H7 (cell line): ENCODE measurements around the gene KDM4C. TPM values are rescaled to one million over a fixed set of nuclear protein-coding genes. Genes with fewer than 3 reads are reported as not detected.

ENCODE experiments used
- DNase-seq: peaks from one replicate; pipeline ENCODE4 v3.0.0; 2012
- H3K27me3 ChIP-seq: 2 replicates; pipeline ENCODE4 v1.6.0; 2011; ENCODE audit warnings: mild to moderate bottlenecking, low read length; ENCODE audit not compliant: control insufficient read depth, insufficient read depth
- H3K36me3 ChIP-seq: replicated peaks from 2 replicates; pipeline ENCODE4 v1.5.1; 2011; ENCODE audit warnings: low read length; ENCODE audit not compliant: control insufficient read depth, insufficient read depth
- H3K4me3 ChIP-seq: 2 replicates; pipeline ENCODE4 v1.5.1; 2011; ENCODE audit warnings: low read depth, mild to moderate bottlenecking, control low read depth, low read length, moderate library complexity; ENCODE audit not compliant: insufficient read depth
- total RNA-seq: library from RNA; depleted of rRNA; stranded (reverse); fragments of >200 nt; shearing (Covaris generic); gene quantifications from 2 replicates; pipeline ENCODE4 v1.2.3, GENCODE V29; 2014

Gene KDM4C
- total RNA-seq, 1 experiment from 2014 or later, result 20.9 TPM

- H3K4me3 ChIP-seq, result no peak overlapping the region
Measured at GRCh38 chr9:7147121-7148090, 389.6 kb downstream of the KDM4C start.

GRCh38 chr9:7148243-7148765 is 390.5 kb downstream of the KDM4C start:
- DNase-seq, result no peak
- Histone ChIP-seq H3K4me3 (no peak overlapping the region), H3K27me3 (no peaks in the 10 kb centered on the region), H3K36me3 (no peaks in the 10 kb centered on the region)

More at GRCh38 chr9:7147121-7148090, 389.6 kb downstream of the KDM4C start:
- H3K36me3 ChIP-seq, result no peaks in the 10 kb centered on the region
- no peak for DNase-seq
- no peaks in the 10 kb centered on the region for H3K27me3 ChIP-seq

- no peaks in the 10 kb centered on the region for H3K27me3 ChIP-seq
- no peak overlapping the region for H3K4me3 ChIP-seq
- no peak for DNase-seq
- H3K36me3 ChIP-seq, result no peaks in the 10 kb centered on the region
Measured at GRCh38 chr9:7149258-7149657, 391.5 kb downstream of the KDM4C start.

GRCh38 chr9:7150153-7150890 is 392.5 kb downstream of the KDM4C start:
- Histone ChIP-seq H3K4me3 (no peak overlapping the region), H3K27me3 (no peaks in the 10 kb centered on the region), H3K36me3 (no peaks in the 10 kb centered on the region)
- DNase-seq, result no peak

GRCh38 chr9:7153134-7153533 is 395.4 kb downstream of the KDM4C start:
- DNase-seq, result no peak
- Histone ChIP-seq H3K36me3 (no peaks in the 10 kb centered on the region), H3K27me3 (no peaks in the 10 kb centered on the region), H3K4me3 (no peak overlapping the region)

GRCh38 chr9:7153566-7153965 is 395.8 kb downstream of the KDM4C start:
- DNase-seq, result no peak
- Histone ChIP-seq H3K4me3 (no peak overlapping the region), H3K27me3 (no peaks in the 10 kb centered on the region), H3K36me3 (no peaks in the 10 kb centered on the region)

- no peak for DNase-seq
- Histone ChIP-seq H3K36me3 (no peaks in the 10 kb centered on the region), H3K27me3 (no peaks in the 10 kb centered on the region), H3K4me3 (no peak overlapping the region)
Measured at GRCh38 chr9:7154003-7154619, 396.3 kb downstream of the KDM4C start.

- DNase-seq, result no peak
- Histone ChIP-seq H3K4me3 (no peak overlapping the region), H3K36me3 (no peaks in the 10 kb centered on the region), H3K27me3 (no peaks in the 10 kb centered on the region)
Measured at GRCh38 chr9:7154650-7155049, 396.9 kb downstream of the KDM4C start.

GRCh38 chr9:7161469-7161868 is 403.7 kb downstream of the KDM4C start:
- H3K27me3 ChIP-seq, result no peaks in the 10 kb centered on the region
- no peaks in the 10 kb centered on the region for H3K36me3 ChIP-seq
- no peak overlapping the region for H3K4me3 ChIP-seq
- DNase-seq, result no peak

- H3K4me3 ChIP-seq, result no peak overlapping the region
- H3K36me3 ChIP-seq, result no peaks in the 10 kb centered on the region
Measured at GRCh38 chr9:7163932-7164331, 406.2 kb downstream of the KDM4C start.

GRCh38 chr9:7164440-7165330 is 406.9 kb downstream of the KDM4C start:
- no peak for DNase-seq
- Histone ChIP-seq H3K36me3 (no peaks in the 10 kb centered on the region), H3K27me3 (no peaks in the 10 kb centered on the region), H3K4me3 (no peak overlapping the region)

More at GRCh38 chr9:7163932-7164331, 406.2 kb downstream of the KDM4C start:
- DNase-seq, result no peak
- H3K27me3 ChIP-seq, result no peaks in the 10 kb centered on the region

GRCh38 chr9:7165331-7165975 is 407.7 kb downstream of the KDM4C start:
- H3K27me3 ChIP-seq, result no peaks in the 10 kb centered on the region
- no peaks in the 10 kb centered on the region for H3K36me3 ChIP-seq
- no peak for DNase-seq
- H3K4me3 ChIP-seq, result no peak overlapping the region

GRCh38 chr9:7166074-7166473 is 408.3 kb downstream of the KDM4C start:
- DNase-seq, result no peak
- Histone ChIP-seq H3K27me3 (no peaks in the 10 kb centered on the region), H3K36me3 (no peaks in the 10 kb centered on the region), H3K4me3 (no peak overlapping the region)
